Measurements from ENCODE around the gene TCEAL1. TPM values are rescaled to one million over a fixed set of nuclear protein-coding genes. Genes with fewer than 3 reads are reported as not detected.

Gene TCEAL1
- total and polyA plus RNA-seq, 2 of the 13 experiments (the other 11 are each of a cell fraction or from before 2014, with no cell fraction given) = 11.2 to 14.8 TPM

GRCh38 chrX:103626855-103627254 lies 1.9 kb upstream of the TCEAL1 start (continued):
- TF ChIP-seq SP140L (CRISPR knock-in tag; IDR thresholded peaks at IDR 0.05; ENCODE audit: borderline replicate concordance) (no peak), RBFOX2 (IDR thresholded peaks at IDR 0.05; ENCODE audit: low read depth, low read length) (no peak), ZNF235 (CRISPR knock-in tag; IDR thresholded peaks at IDR 0.05; ENCODE audit: borderline replicate concordance) (no peak), SIX4 (CRISPR knock-in tag; IDR thresholded peaks at IDR 0.05) (no peak), GABPB1 (CRISPR knock-in tag; IDR thresholded peaks at IDR 0.05) (no peak)
- TF ChIP-seq, protein P1, sequence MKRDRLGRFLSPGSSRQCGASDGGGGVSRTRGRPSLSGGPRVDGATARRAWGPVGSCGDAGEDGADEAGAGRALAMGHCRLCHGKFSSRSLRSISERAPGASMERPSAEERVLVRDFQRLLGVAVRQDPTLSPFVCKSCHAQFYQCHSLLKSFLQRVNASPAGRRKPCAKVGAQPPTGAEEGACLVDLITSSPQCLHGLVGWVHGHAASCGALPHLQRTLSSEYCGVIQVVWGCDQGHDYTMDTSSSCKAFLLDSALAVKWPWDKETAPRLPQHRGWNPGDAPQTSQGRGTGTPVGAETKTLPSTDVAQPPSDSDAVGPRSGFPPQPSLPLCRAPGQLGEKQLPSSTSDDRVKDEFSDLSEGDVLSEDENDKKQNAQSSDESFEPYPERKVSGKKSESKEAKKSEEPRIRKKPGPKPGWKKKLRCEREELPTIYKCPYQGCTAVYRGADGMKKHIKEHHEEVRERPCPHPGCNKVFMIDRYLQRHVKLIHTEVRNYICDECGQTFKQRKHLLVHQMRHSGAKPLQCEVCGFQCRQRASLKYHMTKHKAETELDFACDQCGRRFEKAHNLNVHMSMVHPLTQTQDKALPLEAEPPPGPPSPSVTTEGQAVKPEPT (CRISPR knock-in tag; IDR thresholded peaks at IDR 0.05; ENCODE audit: low read depth) = no peak

GRCh38 chrX:103629318-103630170 lies 769 bp downstream of the TCEAL1 start:
- no peak for FAIRE-seq
- peak overlapping the region; percentile 71 for H3K9ac ChIP-seq (ENCODE audit: insufficient read depth, low read depth, low read length)
- H3K4me3 ChIP-seq (replicated peaks in 1 of 3; ENCODE audit: insufficient read depth in 1 of 3, low read depth in 2 of 3, low read length in 3 of 3) = peak overlapping the region; percentile 67 to 78 (median 73)
- H3K27me3 ChIP-seq (ENCODE audit: control insufficient read depth in 1 of 2, insufficient read depth in 2 of 2, low read length in 2 of 2) = no peaks in the 10 kb centered on the region
- ChIA-PET CTCF (ENCODE audit: low intra/inter-chr PET ratio, low total read pairs) (interaction anchor here (0.6 kb wide), 1 partner anchor 93 kb away, joined by 4 read pairs; no protein-coding TSS in a partner anchor), POLR2A (interaction anchor here (0.7 to 2.2 kb wide), 3 partner anchors 56 to 61 kb away, joined by 3 to 13 read pairs (median 9); no protein-coding TSS in a partner anchor)
- H3K4me2 ChIP-seq (ENCODE audit: low read depth, low read length) = peak overlapping the region; percentile 84
- H3K27ac ChIP-seq (ENCODE audit: extremely low read length, insufficient read depth, low read length) = peak overlapping the region; percentile 86
- H4K20me1 ChIP-seq (ENCODE audit: insufficient read depth, low read length) = no peaks in the 10 kb centered on the region
- ATAC-seq = peak; percentile 94
- no peaks in the 10 kb centered on the region for H3K36me3 ChIP-seq (replicated peaks in 1 of 2; ENCODE audit: control insufficient read depth in 1 of 2, insufficient read depth in 2 of 2, low read length in 2 of 2)
- intact Hi-C loops (cut with micrococcal nuclease; ENCODE audit: unreplicated experiment) (loop anchor here (1.0 to 5.0 kb wide), 2 partner anchors 58 to 96 kb away; partner anchors contain the start of gene MORF4L2), in situ Hi-C loops (cut with HindIII; ENCODE audit: extremely low pct_ligation_motif_present, low pct_unique_long_range_greater_than_20kb) (no loop called here)
- peak; percentile 39 for DNase-seq (ENCODE audit: low spot score)
- H3K4me1 ChIP-seq (ENCODE audit: insufficient read depth, low read length) = peaks cover 7% of the 10 kb centered on the region; the same call in 1 of the 2 replicates
- no peaks in the 10 kb centered on the region for H3K9me3 ChIP-seq (ENCODE audit: low read length)
- peak overlapping the region; percentile 63 for H2AFZ ChIP-seq (ENCODE audit: low read length)
- WGBS (ENCODE audit: low lambda C conversion rate) = 0% methylated on average over 12 of the region's 49 CpGs
- peaks cover 2% of the 10 kb centered on the region for H3K79me2 ChIP-seq (ENCODE audit: insufficient read depth, low read length)
- TSS peak; percentile 83 for BruUV-seq (replicated peaks)
- TF ChIP-seq ZSCAN31 (CRISPR knock-in tag; IDR thresholded peaks at IDR 0.05; ENCODE audit: low read depth) (no peak), GATA4 (IDR thresholded peaks at IDR 0.05; ENCODE audit: borderline replicate concordance, low read depth) (no peak), TOE1 (CRISPR knock-in tag; IDR thresholded peaks at IDR 0.05) (no peak), TP53 (CRISPR knock-in tag; conservative IDR thresholded peaks at IDR 0.05) (no peak), TGIF2 (CRISPR knock-in tag; IDR thresholded peaks at IDR 0.05) (no peak), ZNF160 (CRISPR knock-in tag; IDR thresholded peaks at IDR 0.05) (no peak), NFYB (CRISPR knock-in tag; IDR thresholded peaks at IDR 0.05) (no peak), CC2D1A (CRISPR knock-in tag; IDR thresholded peaks at IDR 0.05) (no peak), KMT2A (CRISPR knock-in tag; IDR thresholded peaks at IDR 0.05) (no peak), DR1 (CRISPR knock-in tag; IDR thresholded peaks at IDR 0.05) (no peak), YY1 (IDR thresholded peaks at IDR 0.05; ENCODE audit: insufficient read depth, insufficient replicate concordance, low read depth, low read length) (peak; percentile 48), REXO4 (CRISPR knock-in tag; IDR thresholded peaks at IDR 0.05; ENCODE audit: borderline replicate concordance) (no peak), ZNF598 (CRISPR knock-in tag; IDR thresholded peaks at IDR 0.05; ENCODE audit: borderline replicate concordance) (no peak), PLSCR1 (CRISPR knock-in tag; IDR thresholded peaks at IDR 0.05; ENCODE audit: borderline replicate concordance) (no peak)
- TF ChIP-seq, protein P2, sequence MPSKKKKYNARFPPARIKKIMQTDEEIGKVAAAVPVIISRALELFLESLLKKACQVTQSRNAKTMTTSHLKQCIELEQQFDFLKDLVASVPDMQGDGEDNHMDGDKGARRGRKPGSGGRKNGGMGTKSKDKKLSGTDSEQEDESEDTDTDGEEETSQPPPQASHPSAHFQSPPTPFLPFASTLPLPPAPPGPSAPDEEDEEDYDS (CRISPR knock-in tag; IDR thresholded peaks at IDR 0.05) = no peak
